Neural cell (in vitro differentiated cells): ENCODE results near the gene ROBO1.

Source experiments
- EP300 ChIP-seq: fragments of 450-650 bp; conservative IDR thresholded peaks from 2 replicates; pipeline ENCODE4 v1.6.1; 2014; ENCODE audit warnings: antibody characterized with exemption, mild to moderate bottlenecking, moderate library complexity; ENCODE audit not compliant: poor library complexity, severe bottlenecking
- EZH2 ChIP-seq: fragments of 200-600, 300-800 bp; shearing (Covaris generic), sonication (generic); IDR thresholded peaks from 2 replicates; pipeline ENCODE4 v1.6.1; 2014; ENCODE audit warnings: antibody characterized with exemption, low read length, borderline replicate concordance, mild to moderate bottlenecking; ENCODE audit not compliant: insufficient read depth, poor library complexity, severe bottlenecking
- POLR2AphosphoS5 ChIP-seq: IDR thresholded peaks from 2 replicates; pipeline ENCODE4 v1.6.1; 2012
- RAD21 ChIP-seq: fragments of 450-650 bp; conservative IDR thresholded peaks from 2 replicates; pipeline ENCODE4 v1.6.1; 2014; ENCODE audit warnings: antibody characterized with exemption, mild to moderate bottlenecking, moderate library complexity
- TAF1 ChIP-seq: IDR thresholded peaks from 2 replicates; pipeline ENCODE4 v1.6.1; 2012; ENCODE audit warnings: low read depth
- TF ChIP-seq, protein P1 (sequence below): fragments of 450-650 bp; IDR thresholded peaks from 2 replicates; pipeline ENCODE4 v1.5.1; 2014; ENCODE audit warnings: antibody characterized with exemption, mild to moderate bottlenecking, moderate library complexity; ENCODE audit not compliant: poor library complexity, severe bottlenecking
- TF ChIP-seq, protein P2 (sequence below): IDR thresholded peaks from 2 replicates; pipeline ENCODE4 v1.6.1; 2012; ENCODE audit warnings: borderline replicate concordance

DNA sequence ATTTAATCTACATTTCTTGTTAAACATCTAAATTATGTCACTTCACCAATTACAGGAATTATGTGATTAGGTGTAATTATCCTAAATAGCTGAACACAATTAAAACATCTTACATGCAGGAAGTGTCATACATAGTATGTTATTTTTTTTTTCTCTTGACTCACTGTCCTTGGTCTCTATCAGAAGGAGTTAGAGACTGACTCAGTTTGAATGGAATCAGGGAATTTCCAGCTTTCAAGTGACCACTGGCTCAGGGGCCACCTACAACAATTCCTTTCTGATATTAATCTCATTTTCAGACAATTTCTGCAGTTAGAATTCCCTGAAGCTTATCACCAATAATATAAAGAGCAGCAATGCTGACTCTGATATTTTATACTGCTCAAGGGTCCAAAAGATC, 400.7 kb downstream of the ROBO1 start:
- TF ChIP-seq TAF1 (no peak), EZH2 (no peak), RAD21 (no peak), POLR2AphosphoS5 (no peak), EP300 (no peak)
- TF ChIP-seq, protein P1, sequence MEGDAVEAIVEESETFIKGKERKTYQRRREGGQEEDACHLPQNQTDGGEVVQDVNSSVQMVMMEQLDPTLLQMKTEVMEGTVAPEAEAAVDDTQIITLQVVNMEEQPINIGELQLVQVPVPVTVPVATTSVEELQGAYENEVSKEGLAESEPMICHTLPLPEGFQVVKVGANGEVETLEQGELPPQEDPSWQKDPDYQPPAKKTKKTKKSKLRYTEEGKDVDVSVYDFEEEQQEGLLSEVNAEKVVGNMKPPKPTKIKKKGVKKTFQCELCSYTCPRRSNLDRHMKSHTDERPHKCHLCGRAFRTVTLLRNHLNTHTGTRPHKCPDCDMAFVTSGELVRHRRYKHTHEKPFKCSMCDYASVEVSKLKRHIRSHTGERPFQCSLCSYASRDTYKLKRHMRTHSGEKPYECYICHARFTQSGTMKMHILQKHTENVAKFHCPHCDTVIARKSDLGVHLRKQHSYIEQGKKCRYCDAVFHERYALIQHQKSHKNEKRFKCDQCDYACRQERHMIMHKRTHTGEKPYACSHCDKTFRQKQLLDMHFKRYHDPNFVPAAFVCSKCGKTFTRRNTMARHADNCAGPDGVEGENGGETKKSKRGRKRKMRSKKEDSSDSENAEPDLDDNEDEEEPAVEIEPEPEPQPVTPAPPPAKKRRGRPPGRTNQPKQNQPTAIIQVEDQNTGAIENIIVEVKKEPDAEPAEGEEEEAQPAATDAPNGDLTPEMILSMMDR, result no peak
- TF ChIP-seq, protein P2, sequence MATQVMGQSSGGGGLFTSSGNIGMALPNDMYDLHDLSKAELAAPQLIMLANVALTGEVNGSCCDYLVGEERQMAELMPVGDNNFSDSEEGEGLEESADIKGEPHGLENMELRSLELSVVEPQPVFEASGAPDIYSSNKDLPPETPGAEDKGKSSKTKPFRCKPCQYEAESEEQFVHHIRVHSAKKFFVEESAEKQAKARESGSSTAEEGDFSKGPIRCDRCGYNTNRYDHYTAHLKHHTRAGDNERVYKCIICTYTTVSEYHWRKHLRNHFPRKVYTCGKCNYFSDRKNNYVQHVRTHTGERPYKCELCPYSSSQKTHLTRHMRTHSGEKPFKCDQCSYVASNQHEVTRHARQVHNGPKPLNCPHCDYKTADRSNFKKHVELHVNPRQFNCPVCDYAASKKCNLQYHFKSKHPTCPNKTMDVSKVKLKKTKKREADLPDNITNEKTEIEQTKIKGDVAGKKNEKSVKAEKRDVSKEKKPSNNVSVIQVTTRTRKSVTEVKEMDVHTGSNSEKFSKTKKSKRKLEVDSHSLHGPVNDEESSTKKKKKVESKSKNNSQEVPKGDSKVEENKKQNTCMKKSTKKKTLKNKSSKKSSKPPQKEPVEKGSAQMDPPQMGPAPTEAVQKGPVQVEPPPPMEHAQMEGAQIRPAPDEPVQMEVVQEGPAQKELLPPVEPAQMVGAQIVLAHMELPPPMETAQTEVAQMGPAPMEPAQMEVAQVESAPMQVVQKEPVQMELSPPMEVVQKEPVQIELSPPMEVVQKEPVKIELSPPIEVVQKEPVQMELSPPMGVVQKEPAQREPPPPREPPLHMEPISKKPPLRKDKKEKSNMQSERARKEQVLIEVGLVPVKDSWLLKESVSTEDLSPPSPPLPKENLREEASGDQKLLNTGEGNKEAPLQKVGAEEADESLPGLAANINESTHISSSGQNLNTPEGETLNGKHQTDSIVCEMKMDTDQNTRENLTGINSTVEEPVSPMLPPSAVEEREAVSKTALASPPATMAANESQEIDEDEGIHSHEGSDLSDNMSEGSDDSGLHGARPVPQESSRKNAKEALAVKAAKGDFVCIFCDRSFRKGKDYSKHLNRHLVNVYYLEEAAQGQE, result no peak
